GM18870 (cell line): ENCODE data around the gene DIRAS2.
"Not testable (repeated sequence)": the region's sequence is repeated elsewhere in the genome, so short reads cannot be mapped to it uniquely, and the experiment has no call there.

Experiments used
- ATAC-seq: cut with Tn5 transposase; IDR thresholded peaks from one replicate; pipeline ENCODE4 v1.9.1; 2021; ENCODE audit warnings: moderate library complexity; ENCODE audit not compliant: unreplicated experiment

DIRAS2 gene, protein sequence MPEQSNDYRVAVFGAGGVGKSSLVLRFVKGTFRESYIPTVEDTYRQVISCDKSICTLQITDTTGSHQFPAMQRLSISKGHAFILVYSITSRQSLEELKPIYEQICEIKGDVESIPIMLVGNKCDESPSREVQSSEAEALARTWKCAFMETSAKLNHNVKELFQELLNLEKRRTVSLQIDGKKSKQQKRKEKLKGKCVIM

DNA sequence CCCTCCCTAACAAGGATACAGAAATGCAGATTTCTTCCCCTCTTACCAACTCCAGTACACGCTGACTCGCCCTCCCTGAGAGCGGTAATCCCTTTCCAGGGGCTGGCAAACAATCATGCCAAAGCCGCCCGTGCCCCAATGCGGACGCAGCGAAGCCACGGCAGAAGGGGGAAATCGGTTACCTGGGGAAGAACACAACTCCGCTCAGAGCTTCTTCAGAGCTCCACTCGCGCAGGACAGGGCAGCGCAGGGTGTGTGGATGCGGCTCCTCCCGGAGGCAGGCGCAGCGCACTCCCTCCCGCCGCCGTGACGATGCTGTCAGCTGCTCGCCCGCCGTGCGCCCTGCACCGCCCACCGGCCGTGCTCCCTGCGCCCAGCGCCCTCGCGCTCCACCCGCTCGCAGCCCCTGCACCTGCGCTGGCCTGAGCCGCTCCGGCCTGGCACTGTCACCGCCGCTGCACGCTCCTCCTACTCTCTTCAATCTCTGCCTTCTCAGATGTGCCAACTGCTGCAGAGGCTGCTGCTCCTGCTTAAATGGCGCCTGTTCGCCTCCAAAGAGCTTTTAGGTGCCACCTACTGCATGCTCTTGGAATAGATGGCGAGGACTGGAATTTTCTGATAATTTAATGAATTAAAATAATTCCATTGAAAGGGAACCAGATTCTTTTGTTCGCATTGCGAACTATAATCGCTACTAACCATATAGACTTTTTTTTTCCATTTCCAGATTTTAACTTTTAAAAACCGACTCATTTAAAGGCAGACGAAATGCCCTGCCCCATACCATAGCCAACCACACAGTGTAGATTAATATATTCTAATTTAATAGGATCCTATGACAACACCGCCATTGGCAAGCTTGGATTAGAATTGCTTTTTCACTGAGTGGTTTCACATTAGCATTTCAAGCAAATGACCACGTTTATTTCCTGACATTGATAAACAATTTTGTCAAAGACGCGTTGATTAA, at the start of gene DIRAS2:
DIRAS2 (minus strand) TSS at position 255 of the 970 bp plus-strand sequence. CDS start 28,997 bp downstream, outside the sequence.
- ATAC-seq: no peak

GRCh38 chr9:90684736-90685135, 42.1 kb upstream of the DIRAS2 start:
- ATAC-seq: no peak

DNA sequence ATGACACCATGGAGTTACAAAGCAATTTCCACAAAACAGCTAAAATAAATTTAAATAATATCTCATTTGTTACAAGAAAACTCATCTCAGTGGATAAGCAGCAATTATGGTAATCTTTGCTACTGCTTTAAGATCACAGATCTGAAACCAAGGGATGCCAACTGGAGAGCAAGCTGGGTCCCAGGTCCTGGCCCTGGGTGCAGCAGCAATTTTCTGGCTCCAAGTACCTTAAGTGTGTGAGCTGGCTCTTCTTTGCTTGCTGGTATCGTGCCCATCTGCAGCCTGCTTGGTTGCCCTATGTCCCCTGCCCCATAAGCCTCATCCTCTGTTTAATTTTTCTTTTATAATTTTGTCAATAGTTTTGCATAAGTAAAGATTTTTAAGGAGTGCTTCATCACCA, 41.5 kb upstream of the DIRAS2 start:
- ATAC-seq: no peak

GRCh38 chr9:90680534-90680933, 37.9 kb upstream of the DIRAS2 start:
- no peak for ATAC-seq

- no peak for ATAC-seq
Measured at GRCh38 chr9:90665072-90665471, 22.4 kb upstream of the DIRAS2 start.

DNA sequence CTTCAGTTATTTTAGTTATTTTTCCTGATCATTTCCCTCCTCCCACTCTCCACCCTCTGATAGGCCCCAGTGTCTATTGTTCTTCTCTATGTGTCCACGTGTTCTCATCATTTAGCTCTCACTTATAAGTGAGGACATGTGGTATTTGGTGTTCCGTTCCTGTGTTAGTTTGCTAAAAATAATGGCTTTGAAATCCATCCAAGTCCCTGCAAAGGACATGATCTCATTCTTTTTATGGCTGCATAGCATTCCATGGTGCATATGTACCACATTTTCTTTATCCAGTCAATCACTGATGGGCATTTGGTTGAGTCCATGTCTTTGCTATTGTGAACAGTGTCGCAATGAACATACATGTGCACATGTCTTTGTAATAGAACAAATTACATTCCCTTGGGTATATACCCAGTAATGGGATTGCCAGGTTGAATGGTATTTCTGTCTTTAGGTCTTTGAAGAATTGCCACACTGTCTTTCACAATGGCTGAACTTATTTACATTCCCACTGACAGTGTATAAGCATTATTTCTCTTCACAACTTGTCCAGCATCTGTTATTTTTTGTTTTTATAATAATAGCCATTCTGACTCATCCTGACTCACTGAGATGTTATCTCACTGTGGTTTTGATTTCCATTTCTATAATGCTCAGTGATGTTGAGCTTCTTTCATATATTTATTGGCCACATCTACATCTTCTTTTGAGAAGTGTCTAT, 17.2 kb upstream of the DIRAS2 start:
- ATAC-seq: no peak

DNA sequence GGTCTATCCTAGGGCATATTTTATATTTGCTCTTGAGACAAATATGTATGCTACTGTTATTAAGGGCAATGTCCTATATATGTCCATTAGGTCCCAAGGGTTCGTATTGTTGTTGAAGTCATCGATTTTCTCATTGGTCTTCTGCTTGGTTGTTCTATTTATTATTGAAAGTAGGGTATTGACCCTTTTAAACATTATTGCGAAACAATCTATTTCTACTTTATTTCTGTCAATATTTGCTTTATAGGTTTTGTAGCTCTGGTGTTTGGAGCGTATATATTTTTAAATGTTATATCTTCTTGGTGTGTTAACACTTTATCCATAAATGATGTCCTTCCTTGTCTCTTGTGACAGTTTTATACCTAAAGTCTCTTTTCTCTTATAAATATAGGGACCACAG, 16.2 kb upstream of the DIRAS2 start:
- ATAC-seq: no peak

- ATAC-seq: no peak
Measured at GRCh38 chr9:90658181-90658580, 15.6 kb upstream of the DIRAS2 start.

DNA sequence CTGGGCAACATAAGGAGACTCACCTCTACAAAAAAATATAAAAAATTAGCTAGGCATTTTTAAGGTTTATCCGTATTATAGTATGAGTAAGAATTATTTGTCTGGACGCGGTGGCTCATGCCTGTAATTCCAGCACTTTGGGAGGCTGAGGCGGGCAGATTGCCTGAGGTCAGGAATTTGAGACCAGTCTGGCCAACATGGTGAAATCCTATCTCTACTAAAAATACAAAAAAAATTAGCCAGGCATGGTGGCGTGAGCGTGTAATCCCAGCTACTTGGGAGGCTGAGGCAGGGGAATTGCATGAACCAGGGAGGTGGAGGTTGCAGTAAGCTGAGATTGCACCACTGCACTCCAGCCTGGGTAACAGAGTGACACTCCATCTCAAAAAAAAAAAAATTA, 14.3 kb upstream of the DIRAS2 start:
- ATAC-seq: not testable (repeated sequence)

GRCh38 chr9:90651246-90651645, 8.6 kb upstream of the DIRAS2 start:
- ATAC-seq: no peak

- ATAC-seq: no peak
Measured at GRCh38 chr9:90647843-90648242, 5.2 kb upstream of the DIRAS2 start.

DNA sequence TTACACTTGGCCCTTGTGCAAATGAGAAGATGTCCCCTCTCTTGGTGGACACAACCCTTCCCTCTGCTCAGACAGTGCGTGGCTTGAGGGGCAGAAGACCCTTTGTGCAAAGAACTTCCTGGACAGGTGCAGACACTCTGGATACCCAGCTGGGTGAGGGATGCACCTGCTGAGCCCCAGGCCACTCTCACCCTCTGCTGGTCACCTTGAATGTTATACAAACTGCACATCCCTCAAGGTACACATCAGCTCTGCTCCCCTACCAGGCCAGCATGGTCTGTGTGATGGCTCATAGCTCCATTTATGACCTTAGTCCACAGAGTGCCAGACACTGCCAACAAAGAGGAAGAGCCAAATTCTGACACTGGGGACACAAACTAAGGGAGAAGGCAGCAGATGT, 3.1 kb upstream of the DIRAS2 start:
- no peak for ATAC-seq

- ATAC-seq: no peak
Measured at GRCh38 chr9:90641884-90642487, 638 bp downstream of the DIRAS2 start.

GRCh38 chr9:90641086-90641485, 1.5 kb downstream of the DIRAS2 start:
- no peak for ATAC-seq

DNA sequence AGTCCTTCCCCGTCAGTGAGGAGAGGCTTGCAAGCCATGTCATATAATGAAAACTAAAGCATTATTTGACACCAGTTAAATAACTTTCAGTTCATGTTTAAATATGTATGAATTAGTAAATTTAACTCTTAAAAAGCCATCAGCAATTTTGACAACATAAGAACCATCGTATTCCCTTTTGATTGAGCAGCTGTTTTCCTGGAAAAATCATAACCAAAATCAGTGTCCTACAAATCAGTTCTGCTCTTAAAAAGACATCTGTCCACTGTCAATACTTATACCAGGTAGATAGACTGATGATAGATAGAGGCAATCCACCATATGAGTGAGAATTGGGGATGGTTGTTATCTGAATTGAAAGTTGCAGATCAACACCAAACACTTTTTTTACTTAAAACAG, 2.3 kb downstream of the DIRAS2 start:
- no peak for ATAC-seq

- ATAC-seq: no peak
Measured at GRCh38 chr9:90637626-90638025, 5.0 kb downstream of the DIRAS2 start.

DNA sequence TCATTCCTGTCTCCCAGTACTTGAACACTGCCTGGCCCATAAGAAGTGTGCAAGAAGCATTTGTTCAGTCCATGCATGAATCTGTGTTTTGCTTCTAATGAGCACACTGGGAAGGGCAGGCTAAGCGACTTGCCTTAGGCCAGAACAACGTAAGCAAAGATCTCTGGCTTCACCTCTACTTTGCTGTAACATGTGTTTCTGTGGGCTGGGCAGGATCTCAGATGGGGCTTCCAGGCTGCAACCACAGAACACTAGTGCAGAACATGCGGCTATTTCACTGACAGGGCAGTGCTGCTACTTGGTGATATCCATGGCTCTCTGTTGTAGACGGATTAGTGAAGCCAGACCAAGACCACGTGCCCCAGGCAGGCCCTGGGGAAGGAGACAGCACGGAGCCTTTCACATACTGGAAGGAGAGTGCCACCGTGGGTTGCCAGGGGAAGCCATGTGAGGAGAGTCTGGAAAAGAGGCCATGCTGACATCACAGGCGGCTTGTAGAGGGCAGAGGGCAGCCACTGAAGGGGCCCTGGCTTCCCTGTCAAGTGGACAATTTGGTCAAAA, 9.9 kb downstream of the DIRAS2 start:
- ATAC-seq: no peak

GRCh38 chr9:90631964-90632363, 10.7 kb downstream of the DIRAS2 start:
- no peak for ATAC-seq

DNA sequence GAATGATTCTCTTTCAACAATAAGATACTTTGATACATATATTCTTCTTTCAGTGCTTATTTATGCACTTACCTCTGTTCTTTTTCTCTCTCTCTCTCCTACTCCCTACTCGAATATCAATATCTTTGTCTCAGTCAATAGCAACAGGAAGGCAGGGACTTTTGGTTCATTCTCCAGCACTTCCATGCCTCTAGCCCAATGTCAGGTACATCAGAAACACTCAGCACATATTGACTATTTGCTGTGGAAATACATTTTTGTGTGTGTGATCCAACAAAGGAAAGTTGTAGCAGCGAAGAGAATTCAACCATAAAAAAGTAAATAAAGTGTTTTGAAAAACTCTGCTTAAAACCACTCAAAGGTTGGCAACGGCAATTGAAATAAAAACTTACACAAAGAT, 12.6 kb downstream of the DIRAS2 start:
- ATAC-seq: no peak

- ATAC-seq: no peak
Measured at GRCh38 chr9:90629354-90629753, 13.3 kb downstream of the DIRAS2 start.

DNA sequence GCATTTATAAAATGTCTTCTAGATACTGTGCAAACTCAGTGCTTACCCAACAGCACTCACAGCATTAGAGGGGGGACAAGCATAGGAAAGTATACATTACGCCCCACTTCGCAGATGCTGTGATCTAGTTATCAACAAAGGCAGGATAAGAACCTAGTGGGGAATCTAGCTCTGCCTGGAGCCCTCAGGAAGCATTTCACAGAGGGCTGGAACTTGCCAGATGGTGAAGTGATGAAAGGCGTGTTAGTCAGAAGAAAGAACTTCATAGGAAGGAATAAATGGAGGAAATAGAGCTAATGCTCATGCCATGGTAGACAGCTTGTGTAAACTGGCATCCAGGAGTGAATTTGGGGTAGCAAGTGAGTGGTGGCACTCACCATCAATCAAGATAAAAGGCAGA, 25.8 kb downstream of the DIRAS2 start:
- ATAC-seq: no peak
